GM21723 (cell line): ENCODE data around the gene PLCL2.

Source experiments
- ATAC-seq: cut with Tn5 transposase; IDR thresholded peaks from one replicate; pipeline ENCODE4 v1.9.1; 2021; ENCODE audit warnings: mild to moderate bottlenecking, moderate library complexity; ENCODE audit not compliant: unreplicated experiment

The PLCL2 gene

GRCh38 chr3:17038141-17038540 is 153.4 kb downstream of the PLCL2 start:
- no peak for ATAC-seq

GRCh38 chr3:17038900-17039553 is 154.3 kb downstream of the PLCL2 start:
- ATAC-seq, result no peak

GRCh38 chr3:17039594-17039993 is 154.8 kb downstream of the PLCL2 start:
- no peak for ATAC-seq

GRCh38 chr3:17040322-17040989 is 155.7 kb downstream of the PLCL2 start:
- ATAC-seq, result no peak

- ATAC-seq, result no peak
These were observed 156.2 kb downstream of the PLCL2 start for GRCh38 chr3:17040990-17041377.

- peak; percentile 88 for ATAC-seq
These were observed 160.1 kb downstream of the PLCL2 start for GRCh38 chr3:17044855-17045254.

GRCh38 chr3:17045705-17046104 is 160.9 kb downstream of the PLCL2 start:
- ATAC-seq, result no peak

GRCh38 chr3:17046623-17047022 is 161.9 kb downstream of the PLCL2 start:
- ATAC-seq, result no peak

- ATAC-seq, result no peak
These were observed 162.4 kb downstream of the PLCL2 start for GRCh38 chr3:17047162-17047561.

- ATAC-seq, result no peak
These were observed 163.1 kb downstream of the PLCL2 start for GRCh38 chr3:17047894-17048293.

GRCh38 chr3:17050071-17050470 is 165.3 kb downstream of the PLCL2 start:
- no peak for ATAC-seq

- no peak for ATAC-seq
These were observed 165.8 kb downstream of the PLCL2 start for GRCh38 chr3:17050506-17050905.

- peak; percentile 64 for ATAC-seq
These were observed 167.6 kb downstream of the PLCL2 start for GRCh38 chr3:17052363-17052762.

- ATAC-seq, result no peak
These were observed 169.7 kb downstream of the PLCL2 start for GRCh38 chr3:17054301-17054981.

GRCh38 chr3:17054982-17055343 is 170.2 kb downstream of the PLCL2 start:
- no peak for ATAC-seq

- ATAC-seq, result peak; percentile 64
These were observed 170.9 kb downstream of the PLCL2 start for GRCh38 chr3:17055374-17056276.

- ATAC-seq, result no peak
These were observed 172.6 kb downstream of the PLCL2 start for GRCh38 chr3:17057321-17057720.

- no peak for ATAC-seq
These were observed 175.3 kb downstream of the PLCL2 start for GRCh38 chr3:17059989-17060550.

- ATAC-seq, result no peak
These were observed 176.2 kb downstream of the PLCL2 start for GRCh38 chr3:17061005-17061404.

- no peak for ATAC-seq
These were observed 178.0 kb downstream of the PLCL2 start for GRCh38 chr3:17062736-17063135.

- no peak for ATAC-seq
These were observed 178.8 kb downstream of the PLCL2 start for GRCh38 chr3:17063596-17063995.
